Ishikawa (cell line): ENCODE measurements around the gene CPM.

Source experiments
- CEBPB ChIP-seq: IDR thresholded peaks from 2 replicates; pipeline ENCODE4 v1.6.1; 2012
- CREB1 ChIP-seq: IDR thresholded peaks from 2 replicates; pipeline ENCODE4 v1.6.1; 2012; ENCODE audit warnings: low read depth
- EGR1 ChIP-seq: IDR thresholded peaks from 2 replicates; pipeline ENCODE4 v1.6.1; 2012
- EP300 ChIP-seq: IDR thresholded peaks from 2 replicates; pipeline ENCODE4 v1.6.1; 2012; ENCODE audit warnings: borderline replicate concordance
- NFIC ChIP-seq: IDR thresholded peaks from 2 replicates; pipeline ENCODE4 v1.6.1; 2012
- RAD21 ChIP-seq: IDR thresholded peaks from 2 replicates; pipeline ENCODE4 v1.6.1; 2012; ENCODE audit warnings: low read depth
- TAF1 ChIP-seq: IDR thresholded peaks from 2 replicates; pipeline ENCODE4 v1.6.1; 2012; ENCODE audit warnings: low read depth, mild to moderate bottlenecking
- TCF12 ChIP-seq: IDR thresholded peaks from 2 replicates; pipeline ENCODE4 v1.6.1; 2012; ENCODE audit warnings: low read depth
- TEAD4 ChIP-seq: IDR thresholded peaks from 2 replicates; pipeline ENCODE4 v1.6.1; 2012
- YY1 ChIP-seq: IDR thresholded peaks from 2 replicates; pipeline ENCODE4 v1.6.1; 2012; ENCODE audit warnings: low read depth
- ZBTB7A ChIP-seq: IDR thresholded peaks from 2 replicates; pipeline ENCODE4 v1.6.1; 2012; ENCODE audit warnings: low read depth
- TF ChIP-seq, protein P1 (sequence below): IDR thresholded peaks from 2 replicates; pipeline ENCODE4 v1.6.1; 2012; ENCODE audit warnings: low read depth, mild to moderate bottlenecking
- TF ChIP-seq, protein P2 (sequence below): IDR thresholded peaks from 2 replicates; pipeline ENCODE4 v1.6.1; 2012
- TF ChIP-seq, protein P3 (sequence below): IDR thresholded peaks from 2 replicates; pipeline ENCODE4 v1.6.1; 2012

DNA sequence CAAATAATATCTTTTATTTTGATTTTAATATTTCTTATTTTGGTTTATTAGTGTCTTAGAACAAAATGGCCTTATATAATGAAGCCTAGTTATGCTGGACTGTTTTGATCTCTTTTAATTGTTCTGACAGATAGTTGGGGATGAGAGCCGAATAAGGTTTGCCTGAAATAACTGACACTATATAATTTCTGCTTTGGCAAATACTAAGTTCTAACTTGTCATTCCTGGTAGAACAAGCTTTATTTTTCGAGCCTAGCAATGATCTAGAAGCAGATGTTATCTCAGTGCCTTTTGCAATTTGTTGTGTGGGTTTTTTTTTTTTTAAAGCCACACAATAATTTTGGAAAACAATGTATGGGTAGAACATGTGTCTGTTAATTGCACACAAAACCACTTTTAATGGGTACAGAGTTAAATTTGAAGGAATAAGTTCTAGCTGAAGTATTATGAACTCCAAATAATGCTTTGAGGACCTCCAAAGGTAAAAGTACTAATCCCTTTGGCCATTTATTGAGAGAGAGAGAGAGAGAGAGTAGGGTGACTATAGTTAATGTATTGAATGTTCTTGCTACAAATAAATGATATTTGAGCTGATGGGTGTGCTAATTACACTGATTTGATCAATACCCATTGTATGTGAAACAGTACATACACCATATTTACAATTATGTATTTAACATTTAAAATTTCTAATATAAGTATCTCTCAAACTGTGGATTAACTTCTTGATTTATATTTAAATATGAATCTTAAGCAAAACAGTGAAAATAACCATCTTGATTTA, 90.0 kb downstream of the CPM start:
- TF ChIP-seq RAD21 (no peak), ZBTB7A (no peak), TCF12 (no peak), TEAD4 (no peak), TAF1 (no peak), CEBPB (no peak), EP300 (no peak), EGR1 (no peak), YY1 (no peak), CREB1 (no peak), NFIC (no peak)
- TF ChIP-seq, protein P1, sequence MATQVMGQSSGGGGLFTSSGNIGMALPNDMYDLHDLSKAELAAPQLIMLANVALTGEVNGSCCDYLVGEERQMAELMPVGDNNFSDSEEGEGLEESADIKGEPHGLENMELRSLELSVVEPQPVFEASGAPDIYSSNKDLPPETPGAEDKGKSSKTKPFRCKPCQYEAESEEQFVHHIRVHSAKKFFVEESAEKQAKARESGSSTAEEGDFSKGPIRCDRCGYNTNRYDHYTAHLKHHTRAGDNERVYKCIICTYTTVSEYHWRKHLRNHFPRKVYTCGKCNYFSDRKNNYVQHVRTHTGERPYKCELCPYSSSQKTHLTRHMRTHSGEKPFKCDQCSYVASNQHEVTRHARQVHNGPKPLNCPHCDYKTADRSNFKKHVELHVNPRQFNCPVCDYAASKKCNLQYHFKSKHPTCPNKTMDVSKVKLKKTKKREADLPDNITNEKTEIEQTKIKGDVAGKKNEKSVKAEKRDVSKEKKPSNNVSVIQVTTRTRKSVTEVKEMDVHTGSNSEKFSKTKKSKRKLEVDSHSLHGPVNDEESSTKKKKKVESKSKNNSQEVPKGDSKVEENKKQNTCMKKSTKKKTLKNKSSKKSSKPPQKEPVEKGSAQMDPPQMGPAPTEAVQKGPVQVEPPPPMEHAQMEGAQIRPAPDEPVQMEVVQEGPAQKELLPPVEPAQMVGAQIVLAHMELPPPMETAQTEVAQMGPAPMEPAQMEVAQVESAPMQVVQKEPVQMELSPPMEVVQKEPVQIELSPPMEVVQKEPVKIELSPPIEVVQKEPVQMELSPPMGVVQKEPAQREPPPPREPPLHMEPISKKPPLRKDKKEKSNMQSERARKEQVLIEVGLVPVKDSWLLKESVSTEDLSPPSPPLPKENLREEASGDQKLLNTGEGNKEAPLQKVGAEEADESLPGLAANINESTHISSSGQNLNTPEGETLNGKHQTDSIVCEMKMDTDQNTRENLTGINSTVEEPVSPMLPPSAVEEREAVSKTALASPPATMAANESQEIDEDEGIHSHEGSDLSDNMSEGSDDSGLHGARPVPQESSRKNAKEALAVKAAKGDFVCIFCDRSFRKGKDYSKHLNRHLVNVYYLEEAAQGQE, result no peak
- TF ChIP-seq, protein P2, sequence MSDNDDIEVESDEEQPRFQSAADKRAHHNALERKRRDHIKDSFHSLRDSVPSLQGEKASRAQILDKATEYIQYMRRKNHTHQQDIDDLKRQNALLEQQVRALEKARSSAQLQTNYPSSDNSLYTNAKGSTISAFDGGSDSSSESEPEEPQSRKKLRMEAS, result no peak
- TF ChIP-seq, protein P3, sequence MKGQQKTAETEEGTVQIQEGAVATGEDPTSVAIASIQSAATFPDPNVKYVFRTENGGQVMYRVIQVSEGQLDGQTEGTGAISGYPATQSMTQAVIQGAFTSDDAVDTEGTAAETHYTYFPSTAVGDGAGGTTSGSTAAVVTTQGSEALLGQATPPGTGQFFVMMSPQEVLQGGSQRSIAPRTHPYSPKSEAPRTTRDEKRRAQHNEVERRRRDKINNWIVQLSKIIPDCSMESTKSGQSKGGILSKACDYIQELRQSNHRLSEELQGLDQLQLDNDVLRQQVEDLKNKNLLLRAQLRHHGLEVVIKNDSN, result no peak
